CD4-positive, alpha-beta T cell treated with Interferon alpha-2 for 1 hour (primary cell): ENCODE measurements around the gene RNU6-7.

Experiments
- DNase-seq, 2 donors: peaks; one replicate each; pipeline ENCODE4 v3.0.0-alpha.2; 2020 to 2022

Gene RNU6-7

DNA sequence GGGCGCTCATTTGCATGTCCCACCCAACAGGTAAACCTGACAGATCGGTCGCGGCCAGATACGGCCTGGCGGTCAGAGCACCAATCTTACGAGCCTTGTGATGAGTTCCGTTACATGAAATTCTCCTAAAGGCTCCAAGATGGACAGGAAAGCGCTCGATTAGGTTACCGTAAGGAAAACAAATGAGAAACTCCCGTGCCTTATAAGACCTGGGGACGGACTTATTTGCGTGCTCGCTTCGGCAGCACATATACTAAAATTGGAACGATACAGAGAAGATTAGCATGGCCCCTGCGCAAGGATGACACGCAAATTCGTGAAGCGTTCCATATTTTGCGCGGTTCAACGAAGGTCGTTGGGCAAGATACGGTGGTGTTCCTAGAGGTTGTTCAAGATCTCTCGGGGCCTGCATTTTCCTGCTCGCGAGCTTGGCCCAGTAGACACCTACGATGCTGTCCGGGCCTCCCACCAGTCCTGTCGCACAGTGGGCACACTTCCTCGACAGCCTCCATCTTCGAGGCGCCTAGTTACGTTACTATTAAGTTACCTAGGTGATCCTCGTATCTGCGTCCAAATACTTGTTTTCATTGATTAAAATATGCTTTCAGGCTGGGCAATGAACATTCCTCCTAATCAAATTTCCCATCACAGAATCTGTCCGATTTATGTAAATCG is at the start of gene RNU6-7:
Gene RNU6-7, plus strand, starts transcription at position 230 of the 675 bp plus-strand sequence.
- DNase-seq = peak; percentile 16 to 54

DNA sequence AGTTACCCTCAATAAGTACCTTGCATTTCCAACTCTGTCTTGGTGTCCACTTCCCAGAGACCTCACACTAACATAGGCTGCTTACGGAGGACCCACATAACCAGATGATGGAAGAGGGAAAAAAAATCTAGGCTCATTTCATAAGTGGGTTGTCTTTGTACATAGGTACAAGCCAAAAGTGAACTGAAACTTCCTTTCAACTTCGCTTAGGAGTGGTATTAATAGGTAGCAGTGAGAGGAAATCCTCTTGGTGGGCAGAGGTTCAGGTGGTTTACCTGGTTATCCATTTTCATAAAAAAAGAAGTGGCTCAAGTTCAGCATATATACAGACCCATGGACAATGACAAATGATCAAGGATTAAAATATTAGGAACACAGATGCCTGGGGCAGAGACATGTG is 35.8 kb upstream of the RNU6-7 start:
- no peak for DNase-seq

DNA sequence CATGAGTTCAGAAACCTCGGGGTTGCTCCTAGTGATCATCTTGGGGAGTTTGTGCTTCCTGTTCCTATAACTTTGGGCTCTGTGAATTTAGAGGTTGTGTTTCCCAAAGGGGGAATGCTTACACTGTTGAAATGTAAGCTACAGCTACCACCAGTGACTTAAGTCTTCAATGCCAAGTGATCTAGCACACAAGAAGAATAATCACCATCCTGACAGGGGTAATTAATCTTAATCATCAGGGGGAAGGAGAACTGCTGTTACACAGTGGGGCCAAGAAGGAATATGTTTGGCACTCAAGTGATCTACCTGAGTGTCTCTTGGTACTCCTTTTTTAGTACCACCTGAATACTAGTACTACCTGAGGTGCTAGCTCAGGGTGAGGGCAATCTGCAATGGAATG is 34.9 kb upstream of the RNU6-7 start:
- no peak for DNase-seq

DNA sequence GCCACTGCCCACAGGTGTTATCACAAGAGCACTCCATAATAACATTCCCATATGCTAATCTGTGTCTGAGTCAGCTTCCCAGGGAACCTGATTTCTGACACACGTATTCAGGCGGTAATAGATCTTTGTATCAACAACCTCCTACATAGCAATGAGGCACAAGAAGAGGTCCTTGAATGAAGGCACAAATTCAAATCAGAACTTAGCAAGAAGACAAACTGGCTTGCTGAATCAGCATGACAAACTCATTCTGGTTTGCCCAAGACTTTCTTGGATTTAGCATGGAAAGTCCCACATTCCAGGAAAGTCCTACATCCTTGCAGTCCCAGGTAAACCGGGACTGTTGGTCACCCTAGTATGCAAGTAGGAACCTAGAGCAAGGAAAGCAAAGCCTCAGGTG is 33.9 kb upstream of the RNU6-7 start:
- DNase-seq = no peak

DNA sequence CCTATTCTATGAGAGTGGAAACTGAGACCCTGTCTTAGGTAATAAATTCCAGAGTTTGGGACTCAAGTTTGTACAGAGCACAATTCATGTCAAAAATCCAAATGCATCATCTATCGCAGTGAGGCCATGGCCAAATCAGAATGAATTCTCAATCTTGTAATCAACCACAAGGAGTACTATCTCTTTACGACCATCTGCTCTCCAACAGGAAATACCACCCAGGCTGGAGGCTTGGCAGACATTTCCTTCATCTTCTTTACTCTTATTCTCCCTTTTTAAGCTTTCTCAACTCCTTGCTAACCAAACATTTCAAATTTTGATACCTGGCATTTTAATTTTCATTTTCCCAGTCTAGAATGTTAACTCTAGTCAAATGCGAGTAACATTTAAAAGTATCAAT is 32.7 kb upstream of the RNU6-7 start:
- DNase-seq = no peak

DNA sequence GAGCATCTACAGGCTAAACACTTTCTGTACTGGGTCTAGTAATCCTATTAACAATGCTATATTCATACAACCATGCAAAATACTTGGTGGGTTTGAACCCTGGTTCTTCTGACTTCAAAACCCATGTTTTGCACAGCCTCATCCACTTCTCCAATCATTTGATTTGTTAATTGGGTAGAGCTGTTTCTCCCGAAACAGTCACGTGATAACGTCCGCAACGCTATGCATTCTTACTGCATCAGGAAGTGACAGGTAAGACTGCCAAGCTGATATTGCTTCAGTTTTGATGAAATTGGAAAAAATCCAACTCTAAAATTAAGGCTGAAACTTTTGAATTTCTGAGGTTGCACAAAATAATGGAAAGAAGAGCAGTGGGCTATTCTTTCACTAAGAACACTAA is 30.4 kb upstream of the RNU6-7 start:
- no peak for DNase-seq

DNA sequence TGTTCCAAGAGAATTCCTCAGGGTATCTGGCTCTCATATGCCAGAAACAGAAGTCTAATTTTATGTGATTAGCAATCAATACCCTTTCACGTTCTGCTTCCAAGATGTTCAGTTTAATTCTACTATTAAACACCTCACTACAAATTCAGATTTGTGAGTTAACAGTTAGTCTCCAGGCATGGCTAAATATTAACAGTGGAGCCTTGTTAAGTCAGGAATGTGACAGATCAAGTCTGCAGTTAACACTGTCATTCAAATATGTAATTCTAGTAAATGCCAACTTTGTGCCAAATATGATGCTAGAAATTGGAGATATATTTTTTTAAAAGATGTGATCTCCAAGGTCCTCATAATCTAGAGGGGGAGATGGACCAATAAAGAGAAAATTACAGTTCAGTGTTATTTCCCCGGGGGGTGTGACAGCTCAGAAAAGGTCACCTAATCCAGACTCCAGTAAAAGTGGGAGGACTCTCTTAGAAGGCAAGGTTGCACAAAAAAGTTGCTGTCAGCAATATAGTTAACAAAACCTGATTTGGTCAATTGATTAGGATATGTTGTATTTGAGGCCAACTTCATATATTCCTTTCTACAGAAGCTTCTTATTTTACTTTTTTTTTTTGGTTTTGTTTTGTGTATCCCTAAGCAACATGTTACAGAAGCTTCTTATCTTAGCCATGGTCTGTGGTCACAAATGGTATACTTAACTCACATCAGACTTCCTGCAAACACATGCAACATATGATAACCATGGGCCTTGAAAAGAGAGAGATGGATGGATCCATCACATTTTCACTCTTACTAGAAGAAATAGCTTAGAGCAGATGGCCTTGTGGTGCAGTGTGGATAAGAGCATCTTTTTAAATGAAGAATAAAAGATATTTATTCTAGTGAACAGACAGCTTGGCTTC is 18.4 kb upstream of the RNU6-7 start:
- DNase-seq = no peak

DNA sequence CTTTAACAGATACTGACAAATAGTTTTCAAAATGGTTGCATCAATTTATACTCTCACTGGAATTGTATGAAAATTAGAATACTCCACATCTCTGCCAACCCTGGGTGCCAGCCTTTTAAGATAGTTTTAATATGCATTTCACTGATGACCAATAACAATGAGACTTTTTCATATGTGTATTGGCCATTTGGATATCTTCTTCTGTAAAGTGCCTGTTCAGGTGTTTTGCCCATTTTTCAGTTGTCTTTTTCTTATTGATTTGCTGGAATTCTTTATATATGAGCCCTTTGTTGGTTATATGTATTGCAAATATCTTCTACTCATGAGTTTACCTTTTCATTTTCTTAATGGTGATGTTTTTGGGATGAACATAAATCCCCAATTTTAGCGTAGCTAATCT is 16.7 kb upstream of the RNU6-7 start:
- DNase-seq = no peak

DNA sequence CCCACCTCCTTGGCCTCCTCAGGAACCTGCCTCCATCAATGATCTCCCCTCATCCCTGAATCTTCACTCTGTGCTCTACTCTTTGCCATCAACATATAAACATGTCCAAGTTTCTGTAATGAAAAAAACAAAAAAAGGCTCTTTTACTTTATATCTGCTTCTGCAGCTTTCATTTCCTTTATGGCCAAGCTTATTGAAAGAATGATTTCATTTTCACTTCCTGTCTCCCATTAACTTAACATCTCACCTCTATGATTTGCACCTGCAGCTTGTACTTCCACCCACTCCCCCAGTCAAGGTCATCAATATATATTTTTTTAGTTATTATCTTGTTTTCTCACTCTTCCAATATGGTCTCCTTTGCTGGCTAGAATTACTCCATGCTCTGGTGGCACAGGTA is 15.6 kb upstream of the RNU6-7 start:
- DNase-seq = no peak

DNA sequence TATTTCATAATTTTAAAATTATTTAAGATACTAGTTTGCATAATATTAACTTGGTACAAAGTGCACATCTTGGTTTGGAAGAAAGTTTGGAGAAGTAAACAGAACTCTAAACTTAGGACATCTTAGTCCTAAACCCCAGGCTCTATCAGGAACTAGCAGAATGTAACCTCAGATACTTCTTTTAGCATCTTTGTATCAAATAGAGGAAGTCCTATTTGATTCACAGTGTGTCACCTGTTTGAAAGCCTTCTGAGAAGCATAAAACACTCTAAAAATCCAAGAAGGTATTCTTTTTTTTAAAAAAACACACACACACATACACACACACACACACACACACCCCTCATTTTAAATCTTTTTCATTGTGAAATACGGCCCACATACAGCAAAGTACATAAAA is 12.0 kb upstream of the RNU6-7 start:
- DNase-seq = no peak

DNA sequence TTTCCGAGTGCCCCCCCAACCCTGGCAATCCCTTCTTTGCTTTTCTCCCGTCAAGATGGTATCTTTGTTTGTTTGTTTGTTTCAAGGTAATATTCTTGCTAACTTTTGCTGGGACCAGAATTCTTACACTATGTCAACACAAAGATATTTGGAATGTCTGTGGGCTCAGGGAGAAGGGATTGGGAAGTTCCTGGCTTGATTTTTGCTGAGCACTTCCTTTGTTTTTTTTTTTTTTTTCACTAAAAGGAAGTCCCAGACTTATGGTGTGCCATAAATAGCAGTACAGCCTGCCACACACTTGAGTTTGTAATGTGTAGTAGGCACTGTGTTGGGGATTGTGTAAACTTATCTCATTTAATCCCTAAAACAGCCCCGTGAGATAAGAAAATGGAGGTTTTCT is 11.2 kb upstream of the RNU6-7 start:
- no peak for DNase-seq

DNA sequence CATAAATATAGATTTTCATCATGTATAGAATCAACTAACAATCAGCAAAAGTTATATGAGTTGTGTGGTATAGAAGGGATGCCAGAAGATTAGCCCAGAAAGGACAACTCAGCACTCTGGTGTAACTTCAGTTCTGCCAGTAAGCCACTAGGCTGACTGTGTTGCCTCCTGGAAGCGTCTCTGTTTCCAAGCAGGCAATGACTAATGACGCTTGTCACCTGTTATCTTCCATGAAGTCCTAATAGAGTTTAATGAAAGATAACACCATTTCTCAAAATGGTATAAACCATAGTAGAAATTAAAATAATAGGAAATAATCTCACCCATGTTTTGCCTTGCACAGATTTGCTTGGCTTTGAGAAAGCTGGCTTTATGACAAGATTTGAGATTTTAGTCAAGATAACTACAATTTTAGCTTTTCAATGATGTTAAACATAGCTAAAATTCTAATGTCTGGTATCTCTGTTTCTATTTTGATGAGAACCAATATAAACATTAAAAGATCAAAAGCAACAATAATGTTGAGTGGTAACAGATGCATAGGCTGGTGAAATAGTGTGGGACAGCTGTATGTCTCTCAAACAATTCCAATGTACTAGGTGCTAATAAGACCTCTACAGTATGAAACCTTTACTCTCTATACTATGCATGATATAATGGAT is 9.0 kb upstream of the RNU6-7 start:
- no peak for DNase-seq

DNA sequence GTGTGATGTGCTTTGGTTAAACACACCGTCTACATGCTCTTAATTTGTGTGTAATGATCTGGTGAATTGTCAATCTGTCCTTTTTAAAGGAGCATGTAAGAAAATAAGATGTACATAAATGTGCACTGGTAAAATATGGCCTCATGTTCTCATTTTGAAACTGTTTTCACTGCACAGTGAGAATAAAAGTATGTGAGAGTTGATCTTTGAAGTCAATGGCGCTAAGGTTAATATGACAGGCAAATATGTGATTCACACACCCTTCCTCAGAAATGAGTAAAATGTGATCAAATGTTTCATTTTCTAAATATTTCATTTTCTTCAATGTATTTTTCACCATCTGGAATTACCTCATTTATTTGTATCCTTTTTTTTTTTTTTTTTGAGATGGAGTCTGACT is 8.3 kb upstream of the RNU6-7 start:
- DNase-seq = no peak

DNA sequence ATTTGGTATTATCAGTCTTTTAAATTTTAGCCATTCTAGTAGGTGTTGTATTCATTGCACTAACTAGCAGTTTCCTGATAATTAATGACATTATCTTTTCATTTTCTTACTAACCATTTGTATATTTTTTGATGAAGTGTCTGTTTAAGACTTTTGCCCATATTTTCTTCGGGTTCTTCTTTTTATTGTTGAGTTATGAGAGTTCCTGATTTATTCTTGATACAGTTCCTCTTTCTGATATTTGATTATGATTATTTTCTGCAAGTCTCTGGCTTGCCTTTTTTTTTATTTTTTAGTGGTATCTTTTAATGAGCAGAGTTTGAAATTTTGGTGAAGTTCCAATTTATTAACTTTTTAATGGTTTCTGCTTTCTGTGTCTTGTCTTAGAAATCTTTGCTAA is 6.2 kb upstream of the RNU6-7 start:
- DNase-seq = no peak

DNA sequence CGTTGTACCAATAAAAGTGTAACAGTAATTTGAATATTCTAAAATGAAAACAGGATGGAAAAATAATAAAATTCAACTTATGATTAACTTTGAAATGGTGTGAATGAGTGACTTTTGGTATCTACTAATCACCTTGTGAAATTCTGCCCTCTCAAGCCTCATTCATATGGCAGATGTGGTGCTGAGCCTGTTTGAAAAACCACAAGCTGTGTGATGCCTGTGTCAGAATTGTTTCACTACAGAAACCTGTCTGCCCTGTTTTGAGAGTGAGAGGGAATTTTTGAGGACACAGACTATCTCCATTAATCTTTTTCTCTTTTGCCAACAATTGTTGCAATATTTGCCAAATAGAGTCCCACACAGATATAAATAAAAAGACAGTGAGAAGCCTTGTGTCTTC is 3.9 kb upstream of the RNU6-7 start:
- DNase-seq = no peak

DNA sequence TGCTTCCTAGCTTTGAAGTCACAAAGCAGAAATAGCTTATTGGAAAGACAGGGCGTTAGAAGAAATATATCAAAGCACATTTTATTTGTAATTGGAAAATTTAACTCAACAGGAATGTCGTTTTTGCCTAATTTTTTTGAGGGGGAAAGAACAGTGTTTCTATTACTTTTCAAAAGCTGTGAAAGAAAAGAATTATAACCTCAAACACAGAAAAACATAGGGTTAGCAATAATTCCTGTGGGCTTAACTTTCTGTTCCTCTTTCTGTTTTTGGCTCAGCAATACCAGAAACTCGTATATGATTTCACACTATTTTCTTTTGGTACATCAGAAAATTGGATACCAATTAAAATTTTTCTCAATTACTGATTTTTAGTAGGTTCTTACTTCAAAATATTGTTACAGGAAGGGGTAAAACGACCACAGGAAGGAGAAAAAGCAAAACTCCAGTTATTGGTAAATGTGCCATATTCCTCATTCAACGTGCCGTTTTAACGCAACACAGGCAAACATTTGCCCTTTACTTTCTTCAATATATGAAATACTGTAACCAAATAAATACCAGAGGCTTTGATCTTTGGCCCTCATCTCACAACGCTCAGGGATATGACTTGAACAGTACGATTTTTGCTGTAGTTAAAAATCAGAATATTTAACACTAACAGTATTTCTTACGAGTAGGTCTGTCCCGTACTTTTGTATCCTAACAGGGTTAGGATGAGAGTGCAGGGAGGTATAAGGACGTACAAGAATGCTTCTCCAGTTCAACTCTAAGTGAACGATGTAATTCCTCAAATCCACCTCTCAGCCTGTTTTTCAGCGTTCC is 1.3 kb upstream of the RNU6-7 start:
- DNase-seq = no peak

DNA sequence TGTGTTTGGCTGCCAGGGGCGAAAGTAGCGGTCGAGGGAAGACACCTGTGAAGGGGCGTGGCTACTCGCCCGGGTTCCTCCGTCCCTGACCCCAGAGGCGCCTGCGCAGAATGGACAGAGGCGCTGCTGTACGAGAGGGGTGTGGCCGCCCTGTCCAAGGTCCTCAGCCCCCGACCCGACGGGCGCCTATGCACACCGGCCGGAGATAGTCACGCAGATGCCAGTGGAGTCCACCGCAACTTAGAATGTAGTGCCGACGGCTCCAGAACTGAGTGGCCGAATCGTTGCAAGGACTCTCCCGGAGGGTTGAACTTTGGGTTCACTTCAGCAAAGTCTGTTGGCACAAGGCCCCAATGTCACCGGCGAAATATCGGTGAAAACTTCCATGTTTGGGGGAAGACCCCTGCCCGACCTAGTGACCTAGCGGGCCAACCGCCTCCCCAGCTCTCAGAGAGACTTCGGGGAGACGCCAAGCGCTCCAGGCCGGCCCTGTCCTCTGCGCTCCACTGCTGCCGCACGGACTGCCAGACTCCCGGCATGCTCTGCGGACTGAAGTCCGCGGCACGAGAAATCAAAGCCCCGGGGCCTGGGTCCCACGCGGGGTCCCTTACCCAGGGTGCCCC is 541 bp upstream of the RNU6-7 start:
- peak; percentile 82 to 83 for DNase-seq

DNA sequence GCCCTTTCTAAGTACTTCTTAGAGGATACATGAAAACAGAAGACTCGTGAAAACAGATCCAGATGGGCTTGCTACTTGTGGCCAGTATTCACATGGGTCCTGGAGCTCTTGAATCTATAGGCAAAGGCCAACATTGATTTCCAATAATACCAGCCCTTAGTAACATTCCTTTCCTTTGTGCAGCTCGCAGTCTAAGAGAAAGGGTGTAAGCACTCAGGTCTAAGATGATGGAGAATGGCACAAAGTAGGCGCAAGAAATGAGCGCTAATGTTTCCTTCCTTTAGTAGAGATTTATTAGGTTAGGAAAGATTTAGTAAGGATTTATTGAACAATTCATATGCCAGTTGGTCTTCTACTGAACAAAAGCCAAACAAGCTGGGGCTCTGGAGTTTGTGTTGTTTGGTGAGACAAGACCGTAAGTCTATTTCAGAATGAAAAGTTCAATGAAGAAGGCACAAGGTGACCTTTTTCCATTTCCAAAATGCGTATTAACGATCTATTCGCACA is 699 bp downstream of the RNU6-7 start:
- DNase-seq = peak in 1 of 2 donors; percentile 28

DNA sequence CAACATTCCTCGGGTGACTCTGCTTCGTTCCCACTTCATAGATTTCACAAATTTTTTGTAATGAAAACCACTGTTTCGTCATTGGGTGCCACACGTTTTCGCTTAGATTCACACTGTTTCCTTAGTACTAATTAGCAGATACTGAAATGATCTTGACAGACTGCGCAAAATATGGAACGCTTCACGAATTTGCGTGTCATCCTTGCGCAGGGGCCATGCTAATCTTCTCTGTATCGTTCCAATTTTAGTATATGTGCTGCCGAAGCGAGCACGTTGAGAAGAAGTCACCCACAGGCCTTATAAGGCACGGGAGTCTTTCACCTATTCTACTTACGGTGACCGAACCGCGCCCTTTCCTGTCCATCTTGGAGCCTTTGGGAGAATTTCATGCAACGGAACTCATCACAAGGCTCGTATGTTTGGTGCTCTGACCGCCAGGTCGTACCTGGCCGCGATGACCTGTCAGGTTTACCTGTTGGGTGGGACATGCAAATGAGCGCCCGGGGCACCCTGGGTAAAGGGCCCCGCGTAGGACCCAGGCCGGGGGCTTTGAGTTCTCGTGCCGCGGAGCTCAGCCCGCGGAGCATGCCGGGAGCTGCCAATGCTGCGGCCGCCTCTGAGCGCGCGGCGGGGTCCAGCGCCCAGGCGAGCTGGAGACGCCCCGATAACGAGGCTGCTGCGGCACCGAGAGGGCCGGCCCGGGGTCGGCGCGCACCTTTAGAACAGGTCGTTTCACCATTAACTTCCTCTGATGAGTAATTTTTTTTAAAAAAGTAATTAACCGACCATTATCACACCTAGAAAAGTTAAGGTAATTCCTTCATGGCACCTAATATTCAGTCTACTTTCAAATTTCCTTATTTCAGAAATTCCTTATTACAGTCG is 1.4 kb downstream of the RNU6-7 start, which contains the start of gene RNU6-8:
Gene RNU6-8, minus strand, starts transcription at position 272 of the 885 bp plus-strand sequence.
- peak; percentile 87 to 91 for DNase-seq

DNA sequence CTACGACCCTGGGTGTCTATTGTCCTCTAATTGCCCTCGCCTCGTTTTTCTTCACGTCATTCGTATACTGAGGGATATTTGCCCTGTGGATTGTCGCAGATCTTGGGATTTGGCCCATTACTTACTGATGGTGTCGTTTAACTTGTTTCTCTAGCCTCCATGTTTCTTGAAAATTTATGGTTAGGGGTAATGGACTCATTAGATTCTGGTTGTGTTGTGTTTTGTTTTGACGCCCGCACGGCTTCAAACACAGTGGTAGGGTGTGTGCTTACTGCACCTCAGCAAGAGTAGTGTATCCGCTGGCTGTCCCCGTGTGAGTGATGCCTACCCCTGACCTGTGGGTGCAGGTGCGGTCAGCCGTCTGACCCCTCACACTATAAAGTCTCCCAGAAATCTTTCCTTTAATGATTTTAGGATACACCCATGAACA is 2.1 kb downstream of the RNU6-7 start:
- peak in 1 of 2 donors; percentile 30 for DNase-seq

DNA sequence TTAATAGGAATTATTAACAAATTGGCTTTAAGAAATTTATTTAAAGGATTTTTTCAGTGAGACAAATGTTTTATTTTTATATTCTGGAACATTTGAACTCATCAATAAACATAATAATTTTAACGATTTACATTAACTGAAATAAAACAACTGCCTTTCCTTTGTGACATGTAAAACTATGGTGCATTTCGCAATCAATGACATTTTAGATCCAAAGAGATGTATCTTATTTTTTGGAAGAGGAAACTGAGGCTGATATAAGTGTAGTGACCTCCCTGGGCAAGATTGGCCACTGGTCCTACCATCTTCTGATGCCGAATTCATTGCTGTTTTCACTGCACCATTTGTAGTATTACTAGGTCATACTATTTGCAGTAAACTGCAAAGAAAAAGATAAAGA is 3.7 kb downstream of the RNU6-7 start:
- no peak for DNase-seq
